HFFc6 (cell line): Measurements from ENCODE around the gene C3orf70. TPM values are rescaled to one million over a fixed set of nuclear protein-coding genes. Genes with fewer than 3 reads are reported as not detected.

Source experiments
- DNase-seq: peaks from one replicate; pipeline ENCODE4 v3.0.0-alpha.2; 2018
- H3K27ac Mint-ChIP-seq: 2 replicates; pipeline ENCODE4 v1.8.0; 2020; ENCODE audit warnings: mild to moderate bottlenecking, mixed read lengths
- H3K27me3 Mint-ChIP-seq: 2 replicates; pipeline ENCODE4 v1.8.0; 2021; ENCODE audit warnings: mild to moderate bottlenecking, moderate library complexity, mixed read lengths; ENCODE audit not compliant: insufficient read depth
- H3K36me3 Mint-ChIP-seq: 2 replicates; pipeline ENCODE4 v1.8.0; 2021; ENCODE audit warnings: low read depth, mixed read lengths
- H3K4me1 Mint-ChIP-seq: 2 replicates; pipeline ENCODE4 v1.8.0; 2020; ENCODE audit warnings: low read depth, mixed read lengths
- H3K4me3 Mint-ChIP-seq: 2 replicates; pipeline ENCODE4 v1.8.0; 2020; ENCODE audit warnings: mild to moderate bottlenecking, moderate library complexity, mixed read lengths
- H3K9me3 Mint-ChIP-seq: 2 replicates; pipeline ENCODE4 v1.8.0; 2020; ENCODE audit warnings: mild to moderate bottlenecking, mixed read lengths
- CTCF ChIP-seq: fragments of 200-600 bp; sonication (generic); IDR thresholded peaks from 2 replicates; pipeline ENCODE4 v1.5.0; 2021; ENCODE audit warnings: antibody characterized with exemption, mild to moderate bottlenecking
- total RNA-seq, 6 experiments: library from RNA; stranded (reverse); fragmentation: NEBNext Ultra II Directional; extraction: Animal tissue kit (Norgen Biotek cat#: 25700); gene quantifications; 2 replicates in 1 of 6; 3 replicates in 5 of 6; pipeline ENCODE4 v1.2.3, GENCODE V29; 2021

Gene C3orf70
- total RNA-seq, 6 experiments from 2014 or later: 0.02 to 0.14 (median 0.09) TPM

GRCh38 chr3:185172086-185173049 is 19.5 kb upstream of the C3orf70 start:
- peaks cover 18% of the 10 kb centered on the region for H3K4me1 Mint-ChIP-seq
- H3K4me3 Mint-ChIP-seq: no peak overlapping the region
- H3K27me3 Mint-ChIP-seq: no peaks in the 10 kb centered on the region; the same call in none of the 2 replicates
- no peak for TF ChIP-seq CTCF
- no peaks in the 10 kb centered on the region for H3K9me3 Mint-ChIP-seq
- H3K36me3 Mint-ChIP-seq: no peaks in the 10 kb centered on the region
- no peak overlapping the region for H3K27ac Mint-ChIP-seq
- DNase-seq: no peak

- Mint-ChIP-seq H3K9me3 (no peaks in the 10 kb centered on the region), H3K4me1 (no peaks in the 10 kb centered on the region), H3K27ac (no peak overlapping the region), H3K36me3 (no peaks in the 10 kb centered on the region), H3K4me3 (no peak overlapping the region), H3K27me3 (peaks cover 21% of the 10 kb centered on the region)
- no peak for TF ChIP-seq CTCF
- no peak for DNase-seq
Measured at GRCh38 chr3:185164428-185165217, 11.8 kb upstream of the C3orf70 start.

- Mint-ChIP-seq H3K9me3 (no peaks in the 10 kb centered on the region), H3K36me3 (no peaks in the 10 kb centered on the region), H3K27ac (no peak overlapping the region), H3K4me3 (no peak overlapping the region), H3K27me3 (peaks cover 25% of the 10 kb centered on the region), H3K4me1 (no peaks in the 10 kb centered on the region)
- TF ChIP-seq CTCF: no peak
- no peak for DNase-seq
Measured at GRCh38 chr3:185162634-185163033, 9.8 kb upstream of the C3orf70 start.

GRCh38 chr3:185161761-185162160 is 8.9 kb upstream of the C3orf70 start:
- no peak overlapping the region for H3K4me3 Mint-ChIP-seq
- no peaks in the 10 kb centered on the region for H3K36me3 Mint-ChIP-seq
- H3K27me3 Mint-ChIP-seq: peaks cover 25% of the 10 kb centered on the region
- H3K4me1 Mint-ChIP-seq: no peaks in the 10 kb centered on the region
- DNase-seq: no peak
- H3K27ac Mint-ChIP-seq: no peak overlapping the region
- TF ChIP-seq CTCF: no peak
- H3K9me3 Mint-ChIP-seq: no peaks in the 10 kb centered on the region

- Mint-ChIP-seq H3K27ac (no peak overlapping the region), H3K4me3 (no peak overlapping the region), H3K27me3 (peaks cover 13% of the 10 kb centered on the region), H3K9me3 (no peaks in the 10 kb centered on the region), H3K36me3 (no peaks in the 10 kb centered on the region), H3K4me1 (no peaks in the 10 kb centered on the region)
- DNase-seq: no peak
- no peak for TF ChIP-seq CTCF
Measured at GRCh38 chr3:185157347-185157746, 4.5 kb upstream of the C3orf70 start.
